Vagina (tissue), 2 donors: ENCODE results near the gene PDE9A. TPM values are rescaled to one million over a fixed set of nuclear protein-coding genes. Genes with fewer than 3 reads are reported as not detected.

Experiments used
- DNase-seq, 2 donors: peaks; one replicate each; pipeline ENCODE4 v3.0.0-alpha.2; 2017; ENCODE audit errors: extremely low spot score in 2 of 2
- H3K27ac ChIP-seq: fragments of 200-600 bp; sonication (generic); one replicate; pipeline ENCODE4 v1.5.1; 2019
- H3K27me3 ChIP-seq: fragments of 200-600 bp; sonication (generic); one replicate; pipeline ENCODE4 v1.5.1; 2019
- H3K36me3 ChIP-seq, 2 donors: fragments of 200-600 bp; sonication (generic); one replicate each; pipeline ENCODE4 v1.5.1; 2017 to 2019
- H3K4me1 ChIP-seq: fragments of 200-600 bp; sonication (generic); one replicate; pipeline ENCODE4 v1.5.1; 2019
- H3K4me3 ChIP-seq, 2 donors: fragments of 200-600 bp; sonication (generic); 1 replicate in 1 of 2; 2 replicates in 1 of 2; pipeline ENCODE4 v1.5.1; 2016 to 2019
- H3K9me3 ChIP-seq: fragments of 200-600 bp; sonication (generic); one replicate; pipeline ENCODE4 v1.5.1; 2019
- CTCF ChIP-seq, 3 experiments: fragments of 450-650 bp in 2 of 3; fragments of 200-600 bp in 1 of 3; sonication (generic) in 1 of 3; IDR thresholded peaks; one replicate each; pipeline ENCODE4 v1.5.1; 2017 to 2019; ENCODE audit warnings: antibody characterized with exemption in 3 of 3, mild to moderate bottlenecking in 2 of 3, moderate library complexity in 2 of 3
- POLR2A ChIP-seq, 2 donors: fragments of 450-650 bp; IDR thresholded peaks; one replicate each; pipeline ENCODE4 v1.6.1; 2017; ENCODE audit warnings: antibody characterized with exemption in 2 of 2, mild to moderate bottlenecking in 2 of 2, moderate library complexity in 2 of 2
- POLR2AphosphoS5 ChIP-seq, 2 donors: sonication (generic); formaldehyde crosslinking; IDR thresholded peaks; one replicate each; pipeline ENCODE4 v1.9.0; 2017; ENCODE audit warnings: antibody characterized with exemption in 2 of 2, mild to moderate bottlenecking in 2 of 2, low read depth in 1 of 2; ENCODE audit not compliant: insufficient read depth in 1 of 2
- intact Hi-C: fragments of 100-400 bp; cut with DNase I; formaldehyde crosslinking; loops from one replicate; pipeline ENCODE4 v1.15.1; 2023
- total RNA-seq: library from RNA; depleted of rRNA; stranded (reverse); fragments of >200 nt; gene quantifications from one replicate; pipeline ENCODE4 v1.2.3, GENCODE V29; 2016

The PDE9A gene
- total RNA-seq, 1 donor from 2014 or later: 9.6 TPM

GRCh38 chr21:42760361-42760950, 107.0 kb downstream of the PDE9A start:
- intact Hi-C loops: no loop called here
- Histone ChIP-seq H3K4me3 (no peak overlapping the region), H3K27me3 (no peaks in the 10 kb centered on the region), H3K27ac (no peak overlapping the region), H3K4me1 (no peaks in the 10 kb centered on the region), H3K36me3 (no peaks in the 10 kb centered on the region), H3K9me3 (no peaks in the 10 kb centered on the region)
- no peak for DNase-seq
- TF ChIP-seq POLR2AphosphoS5 (IDR thresholded peaks at IDR 0.05; ENCODE audit: insufficient read depth in 1 of 2, low read depth in 1 of 2) (no peak), POLR2A (IDR thresholded peaks at IDR 0.05) (no peak), CTCF (IDR thresholded peaks at IDR 0.05) (no peak)

GRCh38 chr21:42760951-42761751, 107.7 kb downstream of the PDE9A start:
- Histone ChIP-seq H3K9me3 (no peaks in the 10 kb centered on the region), H3K4me3 (no peak overlapping the region), H3K4me1 (no peaks in the 10 kb centered on the region), H3K36me3 (no peaks in the 10 kb centered on the region), H3K27me3 (no peaks in the 10 kb centered on the region), H3K27ac (no peak overlapping the region)
- intact Hi-C loops: no loop called here
- TF ChIP-seq POLR2AphosphoS5 (IDR thresholded peaks at IDR 0.05; ENCODE audit: insufficient read depth in 1 of 2, low read depth in 1 of 2) (no peak), CTCF (IDR thresholded peaks at IDR 0.05) (no peak), POLR2A (IDR thresholded peaks at IDR 0.05) (no peak)
- no peak for DNase-seq

- intact Hi-C loops: no loop called here
- DNase-seq: no peak
- no peak overlapping the region for H3K4me3 ChIP-seq
- no peaks in the 10 kb centered on the region for H3K36me3 ChIP-seq
- TF ChIP-seq CTCF (IDR thresholded peaks at IDR 0.05) (no peak), POLR2AphosphoS5 (IDR thresholded peaks at IDR 0.05; ENCODE audit: insufficient read depth in 1 of 2, low read depth in 1 of 2) (no peak), POLR2A (IDR thresholded peaks at IDR 0.05) (no peak)
- H3K9me3 ChIP-seq: no peaks in the 10 kb centered on the region
- no peak overlapping the region for H3K27ac ChIP-seq
- no peaks in the 10 kb centered on the region for H3K27me3 ChIP-seq
- H3K4me1 ChIP-seq: no peaks in the 10 kb centered on the region
Observed at GRCh38 chr21:42761776-42762335, 108.4 kb downstream of the PDE9A start.

GRCh38 chr21:42763581-42764442, 110.4 kb downstream of the PDE9A start:
- Histone ChIP-seq H3K4me3 (no peak overlapping the region), H3K4me1 (no peaks in the 10 kb centered on the region), H3K27me3 (no peaks in the 10 kb centered on the region), H3K9me3 (no peaks in the 10 kb centered on the region), H3K36me3 (peaks cover 0 to under 1% of the 10 kb centered on the region in 2 donors), H3K27ac (no peak overlapping the region)
- TF ChIP-seq POLR2A (IDR thresholded peaks at IDR 0.05) (no peak), POLR2AphosphoS5 (IDR thresholded peaks at IDR 0.05; ENCODE audit: insufficient read depth in 1 of 2, low read depth in 1 of 2) (no peak), CTCF (IDR thresholded peaks at IDR 0.05) (no peak)
- DNase-seq: no peak
- intact Hi-C loops: no loop called here
